Measurements from ENCODE around the gene PRDX5. TPM values are rescaled to one million over a fixed set of nuclear protein-coding genes. Genes with fewer than 3 reads are reported as not detected.

Gene PRDX5
- total RNA-seq, 1 experiment from 2014 or later = 267 TPM

DNA sequence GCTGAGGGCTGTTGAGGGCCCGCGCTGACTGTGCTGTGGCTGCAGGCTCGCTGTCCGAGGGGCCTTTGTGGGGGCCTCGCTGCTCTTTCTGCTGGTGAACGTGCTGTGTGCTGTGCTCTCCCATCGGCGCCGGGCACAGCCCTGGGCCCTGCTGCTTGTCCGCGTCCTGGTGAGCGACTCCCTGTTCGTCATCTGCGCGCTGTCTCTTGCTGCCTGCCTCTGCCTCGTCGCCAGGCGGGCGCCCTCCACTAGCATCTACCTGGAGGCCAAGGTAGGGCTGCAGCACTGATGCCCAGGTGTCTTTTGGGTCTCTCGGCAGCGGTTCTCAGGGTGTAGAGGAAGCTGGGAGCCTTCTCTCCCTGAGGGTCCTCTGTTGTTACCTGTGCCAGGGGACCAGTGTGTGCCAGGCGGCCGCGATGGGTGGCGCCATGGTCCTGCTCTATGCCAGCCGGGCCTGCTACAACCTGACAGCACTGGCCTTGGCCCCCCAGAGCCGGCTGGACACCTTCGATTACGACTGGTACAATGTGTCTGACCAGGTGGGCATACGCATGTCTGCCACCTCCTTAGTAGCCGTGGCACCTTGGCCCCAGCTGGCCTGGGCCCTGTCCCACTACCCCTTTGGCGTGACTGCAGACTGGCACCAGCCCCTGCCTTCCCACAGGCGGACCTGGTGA, 30.1 kb upstream of the PRDX5 start (continued):
- TF ChIP-seq TCF7L2 (IDR thresholded peaks at IDR 0.05; ENCODE audit: borderline replicate concordance, extremely low read depth, insufficient read depth, insufficient read length) (no peak), JUND (IDR thresholded peaks at IDR 0.05) (no peak), ZNF274 (IDR thresholded peaks at IDR 0.05; ENCODE audit: low read depth, low read length) (no peak), CBX3 (IDR thresholded peaks at IDR 0.05; ENCODE audit: low read depth) (no peak)
- TF ChIP-seq, protein P1, sequence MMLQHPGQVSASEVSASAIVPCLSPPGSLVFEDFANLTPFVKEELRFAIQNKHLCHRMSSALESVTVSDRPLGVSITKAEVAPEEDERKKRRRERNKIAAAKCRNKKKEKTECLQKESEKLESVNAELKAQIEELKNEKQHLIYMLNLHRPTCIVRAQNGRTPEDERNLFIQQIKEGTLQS (IDR thresholded peaks at IDR 0.05) = no peak

DNA sequence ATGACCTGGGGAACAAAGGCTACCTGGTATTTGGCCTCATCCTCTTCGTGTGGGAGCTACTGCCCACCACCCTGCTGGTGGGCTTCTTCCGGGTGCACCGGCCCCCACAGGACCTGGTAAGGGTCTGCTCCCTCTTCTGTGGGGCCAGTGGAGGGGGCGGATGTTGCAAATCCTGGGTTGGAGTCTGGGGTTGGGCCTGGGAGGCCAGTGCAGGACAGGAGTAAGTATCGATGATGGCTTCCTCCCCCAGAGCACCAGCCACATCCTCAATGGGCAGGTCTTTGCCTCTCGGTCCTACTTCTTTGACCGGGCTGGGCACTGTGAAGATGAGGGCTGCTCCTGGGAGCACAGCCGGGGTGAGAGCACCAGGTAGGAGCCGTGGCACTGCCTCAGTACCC, 29.6 kb upstream of the PRDX5 start:
- CTCF ChIA-PET = interaction anchor here (0.6 kb wide), 1 partner anchor 29 kb away, joined by 3 read pairs; the partner anchor contains the start of gene TRMT112
- TF ChIP-seq FOSL1 (IDR thresholded peaks at IDR 0.05; ENCODE audit: low read depth) (no peak), EZH2phosphoT487 (IDR thresholded peaks at IDR 0.05; ENCODE audit: borderline replicate concordance) (no peak), SRF (IDR thresholded peaks at IDR 0.05; ENCODE audit: low read depth) (no peak), RAD21 (IDR thresholded peaks at IDR 0.05; ENCODE audit: low read depth) (no peak), EGR1 (IDR thresholded peaks at IDR 0.05; ENCODE audit: low read depth) (no peak), CEBPB (IDR thresholded peaks at IDR 0.05; ENCODE audit: low read depth) (no peak), ZFX (IDR thresholded peaks at IDR 0.05) (no peak), ELF1 (IDR thresholded peaks at IDR 0.05; ENCODE audit: borderline replicate concordance, low read depth) (no peak), YY1 (IDR thresholded peaks at IDR 0.05; ENCODE audit: extremely low read depth, insufficient replicate concordance, low read depth, low read length) (no peak)
- TF ChIP-seq, protein P2, sequence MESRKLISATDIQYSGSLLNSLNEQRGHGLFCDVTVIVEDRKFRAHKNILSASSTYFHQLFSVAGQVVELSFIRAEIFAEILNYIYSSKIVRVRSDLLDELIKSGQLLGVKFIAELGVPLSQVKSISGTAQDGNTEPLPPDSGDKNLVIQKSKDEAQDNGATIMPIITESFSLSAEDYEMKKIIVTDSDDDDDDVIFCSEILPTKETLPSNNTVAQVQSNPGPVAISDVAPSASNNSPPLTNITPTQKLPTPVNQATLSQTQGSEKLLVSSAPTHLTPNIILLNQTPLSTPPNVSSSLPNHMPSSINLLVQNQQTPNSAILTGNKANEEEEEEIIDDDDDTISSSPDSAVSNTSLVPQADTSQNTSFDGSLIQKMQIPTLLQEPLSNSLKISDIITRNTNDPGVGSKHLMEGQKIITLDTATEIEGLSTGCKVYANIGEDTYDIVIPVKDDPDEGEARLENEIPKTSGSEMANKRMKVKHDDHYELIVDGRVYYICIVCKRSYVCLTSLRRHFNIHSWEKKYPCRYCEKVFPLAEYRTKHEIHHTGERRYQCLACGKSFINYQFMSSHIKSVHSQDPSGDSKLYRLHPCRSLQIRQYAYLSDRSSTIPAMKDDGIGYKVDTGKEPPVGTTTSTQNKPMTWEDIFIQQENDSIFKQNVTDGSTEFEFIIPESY (IDR thresholded peaks at IDR 0.05; ENCODE audit: extremely low read depth, insufficient replicate concordance, low read length) = no peak
- TF ChIP-seq, protein P3, sequence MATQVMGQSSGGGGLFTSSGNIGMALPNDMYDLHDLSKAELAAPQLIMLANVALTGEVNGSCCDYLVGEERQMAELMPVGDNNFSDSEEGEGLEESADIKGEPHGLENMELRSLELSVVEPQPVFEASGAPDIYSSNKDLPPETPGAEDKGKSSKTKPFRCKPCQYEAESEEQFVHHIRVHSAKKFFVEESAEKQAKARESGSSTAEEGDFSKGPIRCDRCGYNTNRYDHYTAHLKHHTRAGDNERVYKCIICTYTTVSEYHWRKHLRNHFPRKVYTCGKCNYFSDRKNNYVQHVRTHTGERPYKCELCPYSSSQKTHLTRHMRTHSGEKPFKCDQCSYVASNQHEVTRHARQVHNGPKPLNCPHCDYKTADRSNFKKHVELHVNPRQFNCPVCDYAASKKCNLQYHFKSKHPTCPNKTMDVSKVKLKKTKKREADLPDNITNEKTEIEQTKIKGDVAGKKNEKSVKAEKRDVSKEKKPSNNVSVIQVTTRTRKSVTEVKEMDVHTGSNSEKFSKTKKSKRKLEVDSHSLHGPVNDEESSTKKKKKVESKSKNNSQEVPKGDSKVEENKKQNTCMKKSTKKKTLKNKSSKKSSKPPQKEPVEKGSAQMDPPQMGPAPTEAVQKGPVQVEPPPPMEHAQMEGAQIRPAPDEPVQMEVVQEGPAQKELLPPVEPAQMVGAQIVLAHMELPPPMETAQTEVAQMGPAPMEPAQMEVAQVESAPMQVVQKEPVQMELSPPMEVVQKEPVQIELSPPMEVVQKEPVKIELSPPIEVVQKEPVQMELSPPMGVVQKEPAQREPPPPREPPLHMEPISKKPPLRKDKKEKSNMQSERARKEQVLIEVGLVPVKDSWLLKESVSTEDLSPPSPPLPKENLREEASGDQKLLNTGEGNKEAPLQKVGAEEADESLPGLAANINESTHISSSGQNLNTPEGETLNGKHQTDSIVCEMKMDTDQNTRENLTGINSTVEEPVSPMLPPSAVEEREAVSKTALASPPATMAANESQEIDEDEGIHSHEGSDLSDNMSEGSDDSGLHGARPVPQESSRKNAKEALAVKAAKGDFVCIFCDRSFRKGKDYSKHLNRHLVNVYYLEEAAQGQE (IDR thresholded peaks at IDR 0.05; ENCODE audit: low read depth) = no peak
- TF ChIP-seq, protein P4, sequence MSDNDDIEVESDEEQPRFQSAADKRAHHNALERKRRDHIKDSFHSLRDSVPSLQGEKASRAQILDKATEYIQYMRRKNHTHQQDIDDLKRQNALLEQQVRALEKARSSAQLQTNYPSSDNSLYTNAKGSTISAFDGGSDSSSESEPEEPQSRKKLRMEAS (IDR thresholded peaks at IDR 0.05) = no peak
- TF ChIP-seq, protein P5, sequence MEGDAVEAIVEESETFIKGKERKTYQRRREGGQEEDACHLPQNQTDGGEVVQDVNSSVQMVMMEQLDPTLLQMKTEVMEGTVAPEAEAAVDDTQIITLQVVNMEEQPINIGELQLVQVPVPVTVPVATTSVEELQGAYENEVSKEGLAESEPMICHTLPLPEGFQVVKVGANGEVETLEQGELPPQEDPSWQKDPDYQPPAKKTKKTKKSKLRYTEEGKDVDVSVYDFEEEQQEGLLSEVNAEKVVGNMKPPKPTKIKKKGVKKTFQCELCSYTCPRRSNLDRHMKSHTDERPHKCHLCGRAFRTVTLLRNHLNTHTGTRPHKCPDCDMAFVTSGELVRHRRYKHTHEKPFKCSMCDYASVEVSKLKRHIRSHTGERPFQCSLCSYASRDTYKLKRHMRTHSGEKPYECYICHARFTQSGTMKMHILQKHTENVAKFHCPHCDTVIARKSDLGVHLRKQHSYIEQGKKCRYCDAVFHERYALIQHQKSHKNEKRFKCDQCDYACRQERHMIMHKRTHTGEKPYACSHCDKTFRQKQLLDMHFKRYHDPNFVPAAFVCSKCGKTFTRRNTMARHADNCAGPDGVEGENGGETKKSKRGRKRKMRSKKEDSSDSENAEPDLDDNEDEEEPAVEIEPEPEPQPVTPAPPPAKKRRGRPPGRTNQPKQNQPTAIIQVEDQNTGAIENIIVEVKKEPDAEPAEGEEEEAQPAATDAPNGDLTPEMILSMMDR (IDR thresholded peaks at IDR 0.05 in 2 of 3, conservative IDR thresholded peaks at IDR 0.05 in 1 of 3; ENCODE audit: borderline replicate concordance in 1 of 3, insufficient read depth in 1 of 3, low read depth in 2 of 3, low read length in 2 of 3) = no peak

More for the DNA sequence above, 29.6 kb upstream of the PRDX5 start:
- Histone ChIP-seq H4K20me1 (ENCODE audit: insufficient read depth) (no peaks in the 10 kb centered on the region), H3K79me2 (ENCODE audit: insufficient read depth, low read length) (no peaks in the 10 kb centered on the region), H3K9ac (ENCODE audit: low read length) (no peak overlapping the region), H3K4me1 (ENCODE audit: control insufficient read depth in 1 of 2, insufficient read depth in 2 of 2, low read length in 2 of 2) (peaks cover 11 to 25% of the 10 kb centered on the region in 2 experiments), H3K36me3 (ENCODE audit: control insufficient read depth in 1 of 2, insufficient read depth in 2 of 2, low read length in 2 of 2) (no peaks in the 10 kb centered on the region), H3K9me2 (ENCODE audit: insufficient read depth) (no peaks in the 10 kb centered on the region), H3K9me3 (ENCODE audit: control insufficient read depth in 1 of 2, insufficient read depth in 1 of 2, low read depth in 1 of 2, low read length in 2 of 2) (no peaks in the 10 kb centered on the region), H3K27ac (ENCODE audit: low read depth, low read length) (no peak overlapping the region), H2AFZ (ENCODE audit: low read depth, low read length, poor library complexity, severe bottlenecking) (no peak overlapping the region), H3K27me3 (ENCODE audit: insufficient read depth, low read length) (no peaks in the 10 kb centered on the region), H3K4me3 (replicated peaks in 1 of 2; ENCODE audit: low read depth in 1 of 2, low read length in 2 of 2) (no peak overlapping the region), H3K4me2 (ENCODE audit: low read length) (no peak overlapping the region)
- ChIA-PET RAD21 (ENCODE audit: low non-redundant PET in 1 of 2, low total read pairs in 2 of 2, uncharacterized antibody in 2 of 2, unreplicated experiment in 2 of 2) (no interaction called here), POLR2A (no interaction called here)
- DNase-seq (ENCODE audit: low read depth, low spot score) (no peak), ATAC-seq (no peak)
- intact Hi-C loops (cut with micrococcal nuclease) = no loop called here
- no TSS peak for BruUV-seq (replicated peaks)

Measured in HCT116 (cell line).